ENCODE measurements around the gene YJU2.

Gene YJU2

DNA sequence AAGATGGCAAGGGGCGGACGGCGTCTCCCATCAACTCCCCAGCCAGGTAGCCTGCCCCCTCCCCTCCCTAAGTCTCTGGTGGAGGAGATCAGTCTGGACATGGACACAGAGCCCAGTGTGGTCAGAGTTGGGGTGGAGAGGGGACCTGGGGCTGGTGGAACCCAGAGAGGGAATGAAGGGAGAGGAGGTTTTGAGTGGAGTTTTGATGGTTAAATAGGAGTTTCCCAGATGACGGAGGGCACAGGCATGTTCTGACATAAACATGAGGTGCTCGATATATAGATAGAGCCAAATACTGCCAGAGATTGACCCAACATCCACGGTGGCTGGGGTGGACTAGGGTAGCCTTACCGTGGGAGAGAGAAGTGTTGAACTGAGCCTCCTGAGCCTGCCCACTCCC is 71.6 kb downstream of the YJU2 start:
- Histone ChIP-seq H2AK5ac (ENCODE audit: low read length) (no peak overlapping the region), H4K8ac (ENCODE audit: low read depth, low read length) (no peak overlapping the region), H4K91ac (ENCODE audit: low read depth, low read length) (no peak overlapping the region), H2BK120ac (ENCODE audit: insufficient read depth, low read length, poor library complexity) (no peak overlapping the region), H3K36me3 (ENCODE audit: control insufficient read depth in 1 of 2, insufficient read depth in 2 of 2, low read length in 2 of 2) (no peaks in the 10 kb centered on the region), H3K14ac (ENCODE audit: low read length) (no peak overlapping the region), H3K79me1 (ENCODE audit: low read length) (no peaks in the 10 kb centered on the region), H3K18ac (ENCODE audit: low read length) (no peak overlapping the region), H2BK5ac (ENCODE audit: low read depth, low read length, poor library complexity) (no peak overlapping the region), H3K9ac (ENCODE audit: low read length) (no peak overlapping the region), H3K9me3 (ENCODE audit: insufficient read depth, low read depth, low read length) (peaks cover 9% of the 10 kb centered on the region), H3K4me3 (ENCODE audit: low read depth, low read length) (no peak overlapping the region), H2AFZ (ENCODE audit: insufficient read depth, low read length, poor library complexity) (no peak overlapping the region), H3K27me3 (ENCODE audit: insufficient read depth, low read length) (no peaks in the 10 kb centered on the region), H3K4ac (ENCODE audit: low read depth, low read length) (no peak overlapping the region), H3K4me1 (ENCODE audit: control insufficient read depth in 1 of 2, insufficient read depth in 2 of 2, low read length in 2 of 2) (no peaks in the 10 kb centered on the region), H4K12ac (ENCODE audit: low read depth, low read length) (no peak overlapping the region), H3K4me2 (ENCODE audit: low read length) (no peak overlapping the region), H3K79me2 (ENCODE audit: control insufficient read depth, insufficient read depth, low read length, poor library complexity) (no peaks in the 10 kb centered on the region), H3K23ac (ENCODE audit: low read length) (no peak overlapping the region), H2BK12ac (ENCODE audit: low read length) (no peak overlapping the region), H3K27ac (ENCODE audit: low read depth, low read length) (no peak overlapping the region)
- DNase-seq: no peak
- WGBS (ENCODE audit: extremely low coverage, insufficient coverage, insufficient read length): no CpG with 5 or more reads among the region's 7 CpGs
